Transverse colon (tissue), 3 donors: ENCODE measurements around the gene CHMP1A.

ENCODE experiments used
- POLR2A ChIP-seq: fragments of 450-650 bp; IDR thresholded peaks from one replicate; pipeline ENCODE4 v1.6.1; 2016; ENCODE audit warnings: antibody characterized with exemption, mild to moderate bottlenecking, moderate library complexity
- POLR2AphosphoS5 ChIP-seq, 3 donors: sonication (generic); formaldehyde crosslinking; IDR thresholded peaks; one replicate each; pipeline ENCODE4 v1.6.1; 2016; ENCODE audit warnings: antibody characterized with exemption in 3 of 3

- no peak for TF ChIP-seq POLR2AphosphoS5 (IDR thresholded peaks at IDR 0.05)
- TF ChIP-seq POLR2A = no peak
These were observed 10.1 kb upstream of the CHMP1A start for GRCh38 chr16:89667633-89668032.
